ENCODE data around the gene CRYBG2.
A peak's percentile ranks its signal among the peaks of the same experiment; 100 is the strongest.
"Not testable (repeated sequence)": the region's sequence is repeated elsewhere in the genome, so short reads cannot be mapped to it uniquely, and the experiment has no call there.

The CRYBG2 gene

GRCh38 chr1:26297791-26298124, 56.2 kb downstream of the CRYBG2 start:
- intact Hi-C loops (cut with DNase I) = no loop called here
- no peak for DNase-seq

GRCh38 chr1:26297057-26297790, 56.7 kb downstream of the CRYBG2 start:
- DNase-seq = peak in 2 of 10 donors; percentile 35 to 66
- intact Hi-C loops (cut with DNase I) = no loop called here

GRCh38 chr1:26296340-26297056, 57.4 kb downstream of the CRYBG2 start:
- intact Hi-C loops (cut with DNase I) = no loop called here
- peak in 1 of 10 donors; percentile 33 for DNase-seq

- intact Hi-C loops (cut with DNase I) = no loop called here
- peak in 1 of 10 donors; percentile 28 for DNase-seq
Observed at GRCh38 chr1:26295194-26296138, 58.5 kb downstream of the CRYBG2 start.

GRCh38 chr1:26293911-26294463, 59.9 kb downstream of the CRYBG2 start:
- peak in 2 of 10 donors; percentile 63 to 65 for DNase-seq
- intact Hi-C loops (cut with DNase I) = no loop called here

GRCh38 chr1:26292735-26293134, 61.2 kb downstream of the CRYBG2 start:
- DNase-seq = peak in 1 of 10 donors; percentile 21
- intact Hi-C loops (cut with DNase I) = not testable (repeated sequence)

- intact Hi-C loops (cut with DNase I) = no loop called here
- DNase-seq = no peak
Observed at GRCh38 chr1:26291939-26292338, 62.0 kb downstream of the CRYBG2 start.

GRCh38 chr1:26291433-26291832, 62.5 kb downstream of the CRYBG2 start:
- peak in 1 of 10 donors; percentile 43 for DNase-seq
- intact Hi-C loops (cut with DNase I) = no loop called here

GRCh38 chr1:26290882-26291261, 63.1 kb downstream of the CRYBG2 start:
- DNase-seq = peak in 2 of 10 donors; percentile 68 to 78
- intact Hi-C loops (cut with DNase I) = no loop called here

GRCh38 chr1:26290122-26290881, 63.6 kb downstream of the CRYBG2 start:
- DNase-seq = peak in 2 of 10 donors; percentile 50 to 77
- intact Hi-C loops (cut with DNase I) = no loop called here

GRCh38 chr1:26289158-26290059, 64.5 kb downstream of the CRYBG2 start:
- intact Hi-C loops (cut with DNase I) = no loop called here
- peak in 8 of 10 donors; percentile 49 to 96 (median 62) for DNase-seq

GRCh38 chr1:26288311-26288941, 65.5 kb downstream of the CRYBG2 start:
- DNase-seq = peak in 2 of 10 donors; percentile 77 to 79
- intact Hi-C loops (cut with DNase I) = no loop called here

GRCh38 chr1:26287811-26288210, 66.1 kb downstream of the CRYBG2 start:
- intact Hi-C loops (cut with DNase I) = no loop called here
- no peak for DNase-seq

- intact Hi-C loops (cut with DNase I) = no loop called here
- DNase-seq = peak in 2 of 10 donors; percentile 18 to 22
Observed at GRCh38 chr1:26287033-26287711, 66.8 kb downstream of the CRYBG2 start.

- intact Hi-C loops (cut with DNase I) = no loop called here
- no peak for DNase-seq
Observed at GRCh38 chr1:26286064-26286416, 67.9 kb downstream of the CRYBG2 start.

GRCh38 chr1:26285366-26286063, 68.4 kb downstream of the CRYBG2 start:
- intact Hi-C loops (cut with DNase I) = loop anchor here (1.0 kb wide), 1 partner anchor 36 kb away; no protein-coding TSS in a partner anchor
- DNase-seq = peak in 2 of 10 donors; percentile 64 to 74

Data from posterior cingulate gyrus (tissue), 11 donors.